ENCODE results near the gene UBQLN1.
"Not testable (repeated sequence)": the region's sequence is repeated elsewhere in the genome, so short reads cannot be mapped to it uniquely, and the experiment has no call there.

UBQLN1 gene

DNA sequence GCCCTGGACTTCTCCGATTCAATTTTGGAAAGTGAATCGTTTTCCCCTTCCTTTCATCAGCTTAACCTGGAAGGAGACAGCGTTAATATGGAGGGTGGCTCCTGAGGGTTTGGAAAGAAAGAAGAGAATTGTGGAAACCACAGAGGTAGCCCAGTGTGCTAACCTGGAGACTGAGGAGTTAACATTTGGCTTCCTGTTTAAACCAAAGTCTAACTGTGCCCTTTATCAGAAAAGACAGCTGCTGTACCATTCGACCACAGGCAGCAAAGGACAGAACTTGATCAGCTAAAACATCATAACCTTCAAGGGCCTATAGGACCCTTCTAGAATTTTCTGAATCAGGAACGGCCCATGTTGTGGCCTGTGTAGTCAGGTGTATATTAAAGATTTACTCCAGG is 84.1 kb downstream of the UBQLN1 start:
- H3K27ac ChIP-seq (ENCODE audit: insufficient read depth, low read length, poor library complexity, severe bottlenecking) = peak overlapping the region; percentile 83

DNA sequence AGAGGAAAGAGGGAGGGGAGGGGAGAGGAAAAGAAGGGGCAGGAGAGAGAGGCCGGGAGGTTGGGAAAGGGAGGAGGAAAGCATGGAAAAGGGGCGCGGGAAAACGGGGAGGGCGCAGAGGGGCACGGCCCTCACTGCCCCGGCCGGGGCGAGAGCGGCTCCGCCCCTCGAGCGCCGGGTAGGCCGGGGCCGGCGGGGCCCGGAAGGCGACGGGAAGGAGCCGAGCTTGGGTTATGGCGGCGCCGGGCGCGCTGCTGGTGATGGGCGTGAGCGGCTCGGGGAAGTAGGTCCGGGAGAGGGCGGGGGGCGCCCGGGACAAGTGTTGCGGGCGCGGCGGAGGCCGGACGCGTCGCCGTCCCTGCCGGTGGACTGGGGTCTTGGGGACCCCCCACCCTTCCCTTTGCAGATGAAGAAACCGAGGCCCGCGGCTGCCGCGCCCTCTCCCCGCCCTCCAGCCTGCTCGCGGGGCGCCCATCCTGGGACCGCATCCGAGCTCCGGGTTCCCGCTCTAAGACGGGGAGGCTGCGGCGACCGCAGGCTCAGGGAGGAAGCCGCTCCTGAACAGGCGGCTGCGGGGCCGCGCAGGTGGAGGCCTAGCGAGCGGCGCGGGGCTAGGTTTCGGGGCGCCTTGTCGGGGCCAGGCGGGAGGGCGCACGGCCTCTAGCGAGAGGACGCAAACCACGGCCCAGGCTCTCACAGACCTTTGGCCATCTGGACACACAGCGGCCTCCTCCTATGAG is 84.6 kb downstream of the UBQLN1 start, which contains the start of gene IDNK:
Gene IDNK, plus strand, starts transcription at position 205 of the 740 bp plus-strand sequence. Its CDS starts 29 bp downstream, at position 234.
- Histone ChIP-seq H3K9me3 (ENCODE audit: control insufficient read depth, low read length) (no peaks in the 10 kb centered on the region), H3K27ac (ENCODE audit: insufficient read depth, low read length, poor library complexity, severe bottlenecking) (peak within 1 kb of the TSS; percentile 83), H3K27me3 (replicated peaks; ENCODE audit: control insufficient read depth, insufficient read depth, low read length, poor library complexity, severe bottlenecking) (no peaks in the 10 kb centered on the region), H3K4me1 (ENCODE audit: control insufficient read depth, insufficient read depth, low read length, poor library complexity, severe bottlenecking) (peaks cover 19% of the 10 kb centered on the region), H3K4me3 (ENCODE audit: insufficient read depth, low read depth, low read length, poor library complexity, severe bottlenecking) (peak within 1 kb of the TSS; percentile 77), H3K36me3 (ENCODE audit: control insufficient read depth, insufficient read depth, low read length) (no peaks in the 10 kb centered on the region)
- DNase-seq = peak; percentile 25 to 50 (median 47)

More for the DNA sequence above, 84.1 kb downstream of the UBQLN1 start:
- no peak for DNase-seq
- H3K27me3 ChIP-seq (replicated peaks; ENCODE audit: control insufficient read depth, insufficient read depth, low read length, poor library complexity, severe bottlenecking) = no peaks in the 10 kb centered on the region
- no peaks in the 10 kb centered on the region for H3K9me3 ChIP-seq (ENCODE audit: control insufficient read depth, low read length)
- H3K4me3 ChIP-seq (ENCODE audit: insufficient read depth, low read depth, low read length, poor library complexity, severe bottlenecking) = peak overlapping the region; percentile 77
- H3K36me3 ChIP-seq (ENCODE audit: control insufficient read depth, insufficient read depth, low read length) = no peaks in the 10 kb centered on the region
- peaks cover 19% of the 10 kb centered on the region for H3K4me1 ChIP-seq (ENCODE audit: control insufficient read depth, insufficient read depth, low read length, poor library complexity, severe bottlenecking)

DNA sequence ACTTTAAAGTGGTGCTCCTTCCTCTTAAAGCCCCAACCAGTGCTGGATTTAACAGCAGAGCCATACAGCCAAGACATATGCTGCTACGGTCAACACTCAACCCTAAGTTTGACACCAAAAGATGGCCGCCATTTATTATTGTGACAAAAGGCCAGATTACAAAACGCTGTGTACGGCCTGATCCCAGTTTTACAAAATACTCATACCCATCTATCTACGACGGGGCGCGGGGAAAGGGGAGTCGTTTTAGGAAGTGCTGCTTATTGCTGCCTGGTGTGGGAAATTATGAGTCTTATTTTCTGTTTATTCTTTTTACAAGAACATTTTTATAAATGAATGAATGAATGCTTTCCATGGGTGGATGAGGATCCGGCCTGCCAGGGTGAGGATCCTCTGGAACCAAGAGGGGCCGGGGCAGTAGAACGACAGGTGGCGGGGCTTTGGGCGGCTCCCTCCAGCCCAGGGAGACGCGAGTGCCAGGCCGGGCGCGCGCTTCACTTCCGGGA is 85.3 kb downstream of the UBQLN1 start:
- no peak for DNase-seq
- Histone ChIP-seq H3K36me3 (ENCODE audit: control insufficient read depth, insufficient read depth, low read length) (no peaks in the 10 kb centered on the region), H3K4me3 (ENCODE audit: insufficient read depth, low read depth, low read length, poor library complexity, severe bottlenecking) (peak overlapping the region; percentile 77), H3K27me3 (replicated peaks; ENCODE audit: control insufficient read depth, insufficient read depth, low read length, poor library complexity, severe bottlenecking) (no peaks in the 10 kb centered on the region), H3K27ac (ENCODE audit: insufficient read depth, low read length, poor library complexity, severe bottlenecking) (peak overlapping the region; percentile 83), H3K4me1 (ENCODE audit: control insufficient read depth, insufficient read depth, low read length, poor library complexity, severe bottlenecking) (peaks cover 19% of the 10 kb centered on the region), H3K9me3 (ENCODE audit: control insufficient read depth, low read length) (no peaks in the 10 kb centered on the region)

DNA sequence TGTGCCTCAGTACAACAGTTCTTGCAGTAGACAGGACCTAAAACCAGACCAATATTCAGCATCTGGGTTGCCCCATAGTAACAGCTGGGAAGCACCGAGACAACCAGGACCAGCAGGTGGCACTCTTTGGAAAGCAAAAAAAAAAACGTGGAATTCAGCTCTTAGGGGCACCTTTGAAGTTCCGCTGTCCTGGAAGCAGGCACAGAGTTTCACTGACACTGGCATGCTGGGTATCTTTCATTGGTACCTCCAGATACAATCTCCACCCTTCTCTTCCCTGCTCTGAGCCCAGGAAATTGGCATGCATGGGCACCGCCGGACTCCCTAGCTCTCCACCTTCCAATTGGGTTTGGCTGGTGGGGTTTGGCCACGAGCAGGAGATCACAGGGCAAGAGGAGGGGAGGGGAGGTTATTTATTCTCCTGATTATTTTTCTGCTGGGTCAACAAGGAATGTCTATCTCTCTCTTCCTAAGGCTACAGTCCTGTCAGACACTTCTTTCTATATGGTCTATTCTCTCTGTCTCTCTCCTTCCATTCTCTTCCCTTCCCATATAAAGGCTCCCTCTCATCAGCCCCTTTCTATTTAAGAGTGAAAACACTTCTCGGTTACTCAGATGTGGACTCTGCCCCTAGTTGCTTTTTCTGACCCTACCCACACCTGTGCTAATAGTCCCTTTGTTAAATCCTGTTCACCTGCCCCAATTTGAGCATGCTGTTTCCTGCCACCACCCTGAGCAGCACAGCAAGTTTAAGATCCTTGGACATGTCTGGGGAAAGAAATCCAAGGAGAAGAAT is 86.7 kb downstream of the UBQLN1 start:
- H3K36me3 ChIP-seq (ENCODE audit: control insufficient read depth, insufficient read depth, low read length) = no peaks in the 10 kb centered on the region
- peak in 1 of 3 donors; percentile 12 for DNase-seq
- no peak overlapping the region for H3K27ac ChIP-seq (ENCODE audit: insufficient read depth, low read length, poor library complexity, severe bottlenecking)
- H3K27me3 ChIP-seq (replicated peaks; ENCODE audit: control insufficient read depth, insufficient read depth, low read length, poor library complexity, severe bottlenecking) = no peaks in the 10 kb centered on the region
- peaks cover 19% of the 10 kb centered on the region for H3K4me1 ChIP-seq (ENCODE audit: control insufficient read depth, insufficient read depth, low read length, poor library complexity, severe bottlenecking)
- no peaks in the 10 kb centered on the region for H3K9me3 ChIP-seq (ENCODE audit: control insufficient read depth, low read length)
- H3K4me3 ChIP-seq (ENCODE audit: insufficient read depth, low read depth, low read length, poor library complexity, severe bottlenecking) = no peak overlapping the region

GRCh38 chr9:83617299-83617698 is 90.5 kb downstream of the UBQLN1 start:
- DNase-seq = no peak
- Histone ChIP-seq H3K27me3 (replicated peaks; ENCODE audit: control insufficient read depth, insufficient read depth, low read length, poor library complexity, severe bottlenecking) (no peaks in the 10 kb centered on the region), H3K36me3 (ENCODE audit: control insufficient read depth, insufficient read depth, low read length) (no peaks in the 10 kb centered on the region), H3K9me3 (ENCODE audit: control insufficient read depth, low read length) (no peaks in the 10 kb centered on the region), H3K27ac (ENCODE audit: insufficient read depth, low read length, poor library complexity, severe bottlenecking) (no peak overlapping the region), H3K4me1 (ENCODE audit: control insufficient read depth, insufficient read depth, low read length, poor library complexity, severe bottlenecking) (no peaks in the 10 kb centered on the region), H3K4me3 (ENCODE audit: insufficient read depth, low read depth, low read length, poor library complexity, severe bottlenecking) (no peak overlapping the region)

DNA sequence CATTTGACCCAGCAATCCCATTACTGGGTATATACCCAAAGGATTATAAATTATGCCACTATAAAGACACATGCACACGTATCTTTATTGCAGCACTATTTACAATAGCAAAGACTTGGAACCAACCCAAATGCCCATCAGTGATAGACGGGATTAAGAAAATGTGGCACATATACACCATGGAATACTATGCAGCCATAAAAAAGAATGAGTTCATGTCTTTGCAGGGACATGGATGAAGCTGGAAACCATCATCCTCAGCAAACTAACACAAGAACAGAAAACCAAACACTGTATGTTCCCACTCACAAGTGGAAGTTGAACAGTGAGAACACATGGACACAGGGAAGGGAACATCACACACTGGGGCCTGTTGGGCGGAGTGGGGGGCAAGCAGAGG is 94.5 kb downstream of the UBQLN1 start:
- DNase-seq; H3K27me3 ChIP-seq (replicated peaks; ENCODE audit: control insufficient read depth, insufficient read depth, low read length, poor library complexity, severe bottlenecking); H3K4me3 ChIP-seq (ENCODE audit: insufficient read depth, low read depth, low read length, poor library complexity, severe bottlenecking); H3K4me1 ChIP-seq (ENCODE audit: control insufficient read depth, insufficient read depth, low read length, poor library complexity, severe bottlenecking); H3K27ac ChIP-seq (ENCODE audit: insufficient read depth, low read length, poor library complexity, severe bottlenecking); H3K36me3 ChIP-seq (ENCODE audit: control insufficient read depth, insufficient read depth, low read length); H3K9me3 ChIP-seq (ENCODE audit: control insufficient read depth, low read length): not testable (repeated sequence)
